ENCODE data around the gene MMS19. TPM values are rescaled to one million over a fixed set of nuclear protein-coding genes. Genes with fewer than 3 reads are reported as not detected.

The MMS19 gene
- polyA plus RNA-seq, 3 donors: 23.2 to 74.5 (median 29.2) TPM

- H3K9me3 ChIP-seq (replicated peaks in 1 of 2; ENCODE audit: control insufficient read depth in 1 of 2, insufficient read depth in 1 of 2, low read length in 2 of 2): no peaks in the 10 kb centered on the region
- no peak overlapping the region for H3K4me3 ChIP-seq (replicated peaks in 1 of 3; ENCODE audit: low read depth in 2 of 3, low read length in 3 of 3)
- H3K4me1 ChIP-seq (ENCODE audit: control insufficient read depth in 1 of 2, insufficient read depth in 2 of 2, low read length in 2 of 2): no peaks in the 10 kb centered on the region
- Mint-ChIP-seq H3K9me3 (no peaks in the 10 kb centered on the region), H3K27ac (peak overlapping the region in 5 of 7 donors; percentile 21 to 78 (median 54)), H3K36me3 (peaks cover 67 to 88% of the 10 kb centered on the region in 2 donors), H3K4me1 (no peaks in the 10 kb centered on the region), H3K4me3 (no peak overlapping the region), H3K27me3 (ENCODE audit: low read depth in 3 of 3) (no peaks in the 10 kb centered on the region)
- no peaks in the 10 kb centered on the region for H3K27me3 ChIP-seq (ENCODE audit: control insufficient read depth in 2 of 2, insufficient read depth in 2 of 2, low read length in 2 of 2)
- no peak overlapping the region for H3K9ac ChIP-seq (ENCODE audit: insufficient read depth, low read length, poor library complexity, severe bottlenecking)
- TF ChIP-seq CTCF (IDR thresholded peaks at IDR 0.05): no peak
- H3K36me3 ChIP-seq (replicated peaks in 1 of 2; ENCODE audit: control insufficient read depth in 1 of 2, insufficient read depth in 2 of 2, low read length in 2 of 2): peaks cover 66 to 88% of the 10 kb centered on the region in 2 donors
- 86% methylated on average over 6 of the region's 6 CpGs for WGBS (ENCODE audit: insufficient coverage)
- H3K79me2 ChIP-seq (ENCODE audit: insufficient read depth, low read length): peaks cover 15% of the 10 kb centered on the region
- H4K20me1 ChIP-seq (ENCODE audit: insufficient read depth, low read length): peaks cover 26% of the 10 kb centered on the region
- no peak overlapping the region for H3K27ac ChIP-seq (ENCODE audit: low read depth in 1 of 2, low read length in 2 of 2)
- intact Hi-C loops (cut with micrococcal nuclease): no loop called here
- no peak overlapping the region for H3K4me2 ChIP-seq (replicated peaks; ENCODE audit: extremely low read depth, low read length, poor library complexity, severe bottlenecking)
- DNase-seq: no peak
- no peak overlapping the region for H2AFZ ChIP-seq (ENCODE audit: insufficient read depth, low read depth, low read length, poor library complexity, severe bottlenecking)
Measured at GRCh38 chr10:97435211-97435610, 63.0 kb downstream of the MMS19 start.

- DNase-seq: no peak
- H4K20me1 ChIP-seq (ENCODE audit: insufficient read depth, low read length): peaks cover 32% of the 10 kb centered on the region
- Mint-ChIP-seq H3K27me3 (ENCODE audit: low read depth in 3 of 3) (no peaks in the 10 kb centered on the region), H3K4me3 (no peak overlapping the region), H3K9me3 (no peaks in the 10 kb centered on the region), H3K4me1 (peaks cover under 1% of the 10 kb centered on the region), H3K36me3 (peaks cover 68 to 88% of the 10 kb centered on the region in 2 donors), H3K27ac (peak overlapping the region in 4 of 7 donors; percentile 5 to 82 (median 70))
- WGBS (ENCODE audit: insufficient coverage): 100% methylated on average over 1 of the region's 1 CpG
- TF ChIP-seq CTCF (IDR thresholded peaks at IDR 0.05): no peak
- no peaks in the 10 kb centered on the region for H3K27me3 ChIP-seq (ENCODE audit: control insufficient read depth in 2 of 2, insufficient read depth in 2 of 2, low read length in 2 of 2)
- intact Hi-C loops (cut with micrococcal nuclease): no loop called here
- no peak overlapping the region for H3K4me2 ChIP-seq (replicated peaks; ENCODE audit: extremely low read depth, low read length, poor library complexity, severe bottlenecking)
- peak overlapping the region in 1 of 2 donors; percentile 51 for H3K27ac ChIP-seq (ENCODE audit: low read depth in 1 of 2, low read length in 2 of 2)
- H2AFZ ChIP-seq (ENCODE audit: insufficient read depth, low read depth, low read length, poor library complexity, severe bottlenecking): no peak overlapping the region
- peaks cover 22% of the 10 kb centered on the region for H3K79me2 ChIP-seq (ENCODE audit: insufficient read depth, low read length)
- H3K9ac ChIP-seq (ENCODE audit: insufficient read depth, low read length, poor library complexity, severe bottlenecking): no peak overlapping the region
- H3K4me1 ChIP-seq (ENCODE audit: control insufficient read depth in 1 of 2, insufficient read depth in 2 of 2, low read length in 2 of 2): peaks cover under 1 to 4% of the 10 kb centered on the region in 2 donors
- H3K36me3 ChIP-seq (replicated peaks in 1 of 2; ENCODE audit: control insufficient read depth in 1 of 2, insufficient read depth in 2 of 2, low read length in 2 of 2): peaks cover 67 to 90% of the 10 kb centered on the region in 2 donors
- H3K9me3 ChIP-seq (replicated peaks in 1 of 2; ENCODE audit: control insufficient read depth in 1 of 2, insufficient read depth in 1 of 2, low read length in 2 of 2): no peaks in the 10 kb centered on the region
- no peak overlapping the region for H3K4me3 ChIP-seq (replicated peaks in 1 of 3; ENCODE audit: low read depth in 2 of 3, low read length in 3 of 3)
Measured at GRCh38 chr10:97434557-97434956, 63.7 kb downstream of the MMS19 start.

Data from CD14-positive monocyte (primary cell).